Measurements from ENCODE around the gene STRA6. TPM values are rescaled to one million over a fixed set of nuclear protein-coding genes. Genes with fewer than 3 reads are reported as not detected.

STRA6 gene
- total and polyA plus RNA-seq, 2 donors (not counting 1 experiment from before 2014, with no cell fraction given): not detected

DNA sequence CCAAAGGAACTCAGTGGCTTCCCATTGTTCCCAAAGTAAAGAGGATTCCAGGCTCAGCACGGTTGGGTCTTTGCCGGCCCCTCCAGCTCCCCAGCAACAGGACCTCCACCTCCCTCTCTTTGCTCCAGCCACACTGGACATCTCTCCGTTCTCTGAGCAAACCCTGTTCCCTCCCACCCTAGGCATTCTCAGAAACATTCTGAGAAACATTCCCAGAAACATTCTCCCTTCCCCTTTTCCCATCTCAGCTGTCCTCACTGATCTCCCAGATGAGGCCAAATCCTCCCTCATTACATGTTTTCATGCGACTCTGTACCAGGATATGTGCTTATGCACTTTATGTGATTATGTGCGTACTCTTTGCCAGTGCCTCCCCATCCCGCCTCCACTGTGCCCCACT is 47.7 kb upstream of the STRA6 start:
- ATAC-seq (ENCODE audit: low read depth) (no peak), DNase-seq (no peak)
- ChIA-PET POLR2A (no interaction called here), CTCF (no interaction called here)
- Mint-ChIP-seq H3K9me3 (ENCODE audit: insufficient read depth) (no peaks in the 10 kb centered on the region), H3K27me3 (peaks cover 29% of the 10 kb centered on the region), H3K4me3 (no peak overlapping the region), H3K27ac (no peak overlapping the region), H3K4me1 (peaks cover under 1% of the 10 kb centered on the region)
- no peak overlapping the region for H3K4me3 ChIP-seq (ENCODE audit: control extremely low read depth in 1 of 5, extremely low read depth in 1 of 5, insufficient read depth in 1 of 5, low read depth in 2 of 5, low read length in 4 of 5)
- H3K27ac ChIP-seq (ENCODE audit: low read length in 2 of 2): no peak overlapping the region
- no peak overlapping the region for H2AFZ ChIP-seq (ENCODE audit: insufficient read depth, low read depth, low read length, poor library complexity, severe bottlenecking)
- TF ChIP-seq, protein P1, sequence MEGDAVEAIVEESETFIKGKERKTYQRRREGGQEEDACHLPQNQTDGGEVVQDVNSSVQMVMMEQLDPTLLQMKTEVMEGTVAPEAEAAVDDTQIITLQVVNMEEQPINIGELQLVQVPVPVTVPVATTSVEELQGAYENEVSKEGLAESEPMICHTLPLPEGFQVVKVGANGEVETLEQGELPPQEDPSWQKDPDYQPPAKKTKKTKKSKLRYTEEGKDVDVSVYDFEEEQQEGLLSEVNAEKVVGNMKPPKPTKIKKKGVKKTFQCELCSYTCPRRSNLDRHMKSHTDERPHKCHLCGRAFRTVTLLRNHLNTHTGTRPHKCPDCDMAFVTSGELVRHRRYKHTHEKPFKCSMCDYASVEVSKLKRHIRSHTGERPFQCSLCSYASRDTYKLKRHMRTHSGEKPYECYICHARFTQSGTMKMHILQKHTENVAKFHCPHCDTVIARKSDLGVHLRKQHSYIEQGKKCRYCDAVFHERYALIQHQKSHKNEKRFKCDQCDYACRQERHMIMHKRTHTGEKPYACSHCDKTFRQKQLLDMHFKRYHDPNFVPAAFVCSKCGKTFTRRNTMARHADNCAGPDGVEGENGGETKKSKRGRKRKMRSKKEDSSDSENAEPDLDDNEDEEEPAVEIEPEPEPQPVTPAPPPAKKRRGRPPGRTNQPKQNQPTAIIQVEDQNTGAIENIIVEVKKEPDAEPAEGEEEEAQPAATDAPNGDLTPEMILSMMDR (IDR thresholded peaks at IDR 0.05): no peak
- TF ChIP-seq EZH2 (IDR thresholded peaks at IDR 0.05; ENCODE audit: borderline replicate concordance, insufficient read depth, low read depth, low read length, poor library complexity, severe bottlenecking): no peak
- peaks cover 0 to 4% (median 0%) of the 10 kb centered on the region in 4 experiments for H3K27me3 ChIP-seq (replicated peaks in 1 of 4; ENCODE audit: control extremely low read depth in 1 of 4, control insufficient read depth in 3 of 4, insufficient read depth in 4 of 4, low read length in 3 of 4)
- H3K9ac ChIP-seq (ENCODE audit: low read length): no peak overlapping the region
- no peaks in the 10 kb centered on the region for H3K4me1 ChIP-seq (ENCODE audit: control insufficient read depth in 2 of 2, insufficient read depth in 2 of 2, low read length in 2 of 2)
- intact Hi-C loops (cut with micrococcal nuclease): no loop called here
- no peak overlapping the region for H3K4me2 ChIP-seq (replicated peaks; ENCODE audit: low read depth, low read length, poor library complexity, severe bottlenecking)
- 98% methylated on average over 3 of the region's 6 CpGs for WGBS (ENCODE audit: insufficient coverage)
- H3K79me2 ChIP-seq (ENCODE audit: control insufficient read depth, insufficient read depth, low read length): no peaks in the 10 kb centered on the region
- no peaks in the 10 kb centered on the region for H3K9me3 ChIP-seq (ENCODE audit: control extremely low read depth in 1 of 3, control insufficient read depth in 2 of 3, insufficient read depth in 1 of 3, low read length in 2 of 3)
- no peaks in the 10 kb centered on the region for H3K36me3 ChIP-seq (replicated peaks in 1 of 2; ENCODE audit: control extremely low read depth in 1 of 2, control insufficient read depth in 1 of 2, extremely low read depth in 1 of 2, insufficient read depth in 2 of 2, low read length in 1 of 2)
- H4K20me1 ChIP-seq (ENCODE audit: control insufficient read depth, insufficient read depth, low read length, poor library complexity, severe bottlenecking): no peaks in the 10 kb centered on the region

DNA sequence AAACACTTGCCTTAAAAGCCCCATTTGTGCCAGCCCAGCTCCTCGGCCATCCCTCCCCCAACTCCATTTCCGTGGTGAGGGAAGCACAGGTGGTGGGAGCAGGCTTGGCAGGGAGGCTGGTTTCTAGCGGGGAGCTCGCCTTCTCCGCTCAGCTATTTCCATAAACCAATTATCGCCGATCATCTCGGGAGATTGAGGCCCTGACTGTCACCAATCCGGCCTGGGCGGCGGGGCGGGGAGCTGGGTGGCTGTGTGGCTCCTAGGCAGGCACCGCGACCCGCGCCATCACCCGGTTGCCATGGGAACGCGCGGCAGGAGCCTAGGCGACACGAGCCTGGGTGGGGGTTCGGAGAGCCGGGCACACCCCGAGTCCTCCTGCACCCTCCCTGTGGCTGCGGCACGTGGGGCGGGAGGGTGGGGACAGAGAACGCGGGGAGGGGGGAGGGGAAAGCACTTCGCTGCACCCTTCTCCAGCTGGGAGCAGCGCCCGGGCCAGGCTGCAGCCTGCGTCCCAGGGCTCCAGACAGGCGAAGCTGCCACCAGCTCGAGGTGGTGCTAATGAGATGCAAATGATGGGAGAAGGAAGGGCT is 42.9 kb upstream of the STRA6 start:
- Histone ChIP-seq H2AFZ (ENCODE audit: insufficient read depth, low read depth, low read length, poor library complexity, severe bottlenecking) (no peak overlapping the region), H3K9me3 (ENCODE audit: control extremely low read depth in 1 of 3, control insufficient read depth in 2 of 3, insufficient read depth in 1 of 3, low read length in 2 of 3) (no peaks in the 10 kb centered on the region), H3K27me3 (replicated peaks in 1 of 4; ENCODE audit: control extremely low read depth in 1 of 4, control insufficient read depth in 3 of 4, insufficient read depth in 4 of 4, low read length in 3 of 4) (peaks cover 0 to 18% (median 5%) of the 10 kb centered on the region in 4 experiments), H3K4me2 (replicated peaks; ENCODE audit: low read depth, low read length, poor library complexity, severe bottlenecking) (no peak overlapping the region), H3K4me1 (ENCODE audit: control insufficient read depth in 2 of 2, insufficient read depth in 2 of 2, low read length in 2 of 2) (no peaks in the 10 kb centered on the region), H3K27ac (ENCODE audit: low read length in 2 of 2) (no peak overlapping the region), H3K79me2 (ENCODE audit: control insufficient read depth, insufficient read depth, low read length) (no peaks in the 10 kb centered on the region), H3K36me3 (replicated peaks in 1 of 2; ENCODE audit: control extremely low read depth in 1 of 2, control insufficient read depth in 1 of 2, extremely low read depth in 1 of 2, insufficient read depth in 2 of 2, low read length in 1 of 2) (no peaks in the 10 kb centered on the region), H4K20me1 (ENCODE audit: control insufficient read depth, insufficient read depth, low read length, poor library complexity, severe bottlenecking) (no peaks in the 10 kb centered on the region), H3K4me3 (ENCODE audit: control extremely low read depth in 1 of 5, extremely low read depth in 1 of 5, insufficient read depth in 1 of 5, low read depth in 2 of 5, low read length in 4 of 5) (no peak overlapping the region), H3K9ac (ENCODE audit: low read length) (no peak overlapping the region)
- no peak for TF ChIP-seq EZH2 (IDR thresholded peaks at IDR 0.05; ENCODE audit: borderline replicate concordance, insufficient read depth, low read depth, low read length, poor library complexity, severe bottlenecking)
- TF ChIP-seq, protein P1 (IDR thresholded peaks at IDR 0.05): no peak
- ATAC-seq (ENCODE audit: low read depth): no peak
- H3K4me3 Mint-ChIP-seq: no peak overlapping the region
- ChIA-PET CTCF (no interaction called here), POLR2A (no interaction called here)
- no peak overlapping the region for H3K27ac Mint-ChIP-seq
- H3K27me3 Mint-ChIP-seq: peaks cover 59% of the 10 kb centered on the region
- H3K9me3 Mint-ChIP-seq (ENCODE audit: insufficient read depth): no peaks in the 10 kb centered on the region
- intact Hi-C loops (cut with micrococcal nuclease): no loop called here
- DNase-seq: no peak
- peaks cover 8% of the 10 kb centered on the region for H3K4me1 Mint-ChIP-seq
- 13% methylated on average over 13 of the region's 36 CpGs for WGBS (ENCODE audit: insufficient coverage)
